HepG2 (cell line): ENCODE results near the gene MED9. TPM values are rescaled to one million over a fixed set of nuclear protein-coding genes. Genes with fewer than 3 reads are reported as not detected.
A peak's percentile ranks its signal among the peaks of the same experiment; 100 is the strongest.

ENCODE experiments used
- DMTF1 ChIP-seq: sonication (generic); formaldehyde crosslinking; IDR thresholded peaks from 2 replicates; pipeline ENCODE4 v1.4.0; 2020; ENCODE audit warnings: mild to moderate bottlenecking, missing genetic modification reagents
- GPBP1L1 ChIP-seq: sonication (generic); formaldehyde crosslinking; IDR thresholded peaks from 2 replicates; pipeline ENCODE4 v1.5.0; 2020; ENCODE audit warnings: mild to moderate bottlenecking, missing genetic modification reagents
- NFYB ChIP-seq: sonication (generic); formaldehyde crosslinking; IDR thresholded peaks from 2 replicates; pipeline ENCODE4 v1.4.0; 2020; ENCODE audit warnings: missing genetic modification reagents
- NFYC ChIP-seq: IDR thresholded peaks from 2 replicates; pipeline ENCODE4 v1.6.1; 2016; ENCODE audit warnings: missing genetic modification reagents, missing compliant biosample characterization
- SMC3 ChIP-seq: IDR thresholded peaks from 2 replicates; pipeline ENCODE4 v1.6.1; 2011; ENCODE audit warnings: low read length, improper control_type of control experiment
- SP2 ChIP-seq: sonication (generic); formaldehyde crosslinking; IDR thresholded peaks from 2 replicates; pipeline ENCODE4 v1.5.1; 2020; ENCODE audit warnings: mild to moderate bottlenecking, missing genetic modification reagents
- USF2 ChIP-seq, 2 experiments: sonication (generic) in 1 of 2; formaldehyde crosslinking in 1 of 2; IDR thresholded peaks; 2 replicates each; pipeline versions ENCODE4 v1.5.1 to v1.6.1; 2011 to 2020; ENCODE audit warnings: borderline replicate concordance in 1 of 2, low read depth in 1 of 2, low read length in 1 of 2, mild to moderate bottlenecking in 1 of 2, missing genetic modification reagents in 1 of 2, moderate library complexity in 1 of 2
- ZNF687 ChIP-seq: sonication (generic); formaldehyde crosslinking; IDR thresholded peaks from 2 replicates; pipeline ENCODE4 v1.5.1; 2020; ENCODE audit warnings: mild to moderate bottlenecking, missing genetic modification reagents, moderate library complexity
- polyA plus RNA-seq, 8 experiments: library from polyadenylated mRNA; depleted of rRNA in 3 of 8; stranded (reverse) in 7 of 8; unstranded in 1 of 8; fragments of >200 nt; fragmentation: Illumina TruSeq in 4 of 8; extraction: Trizol in 4 of 8; gene quantifications; 2 replicates each; pipeline versions ENCODE4 v1.2.1 to v1.2.3, GENCODE V29; 2011 to 2016; ENCODE audit warnings: low read depth in 4 of 8, missing spikeins in 1 of 8, mixed read lengths in 1 of 8; ENCODE audit not compliant: insufficient read depth in 1 of 8
- total RNA-seq, 5 experiments: library from RNA; depleted of rRNA; stranded (reverse); fragments of >200 nt; fragmentation: Illumina TruSeq; extraction: Trizol; gene quantifications; 2 replicates each; pipeline ENCODE4 v1.2.3, GENCODE V29; 2016; ENCODE audit warnings: low read depth in 1 of 5

The MED9 gene
- total and polyA plus RNA-seq, 2 of the 13 experiments (the other 11 are each of a cell fraction or from before 2014, with no cell fraction given): 11.9 to 15.1 TPM

- TF ChIP-seq DMTF1 (CRISPR knock-in tag) (no peak), GPBP1L1 (no peak), ZNF687 (CRISPR knock-in tag) (peak; percentile 52), SP2 (CRISPR knock-in tag) (no peak), NFYB (CRISPR knock-in tag) (peak; percentile 32; the same call in 1 of the 2 replicates), NFYC (CRISPR knock-in tag) (peak; percentile 69), SMC3 (no peak), USF2 (IDR thresholded peaks at IDR 0.05; ENCODE audit: low read depth, low read length) (no peak), USF2 (CRISPR knock-in tag; IDR thresholded peaks at IDR 0.05; ENCODE audit: borderline replicate concordance) (peak; percentile 53; the same call in 1 of the 2 replicates)
Observed at GRCh38 chr17:17448723-17449122, 28.1 kb upstream of the MED9 start (continued).
